Activated naive CD8-positive, alpha-beta T cell treated with anti-CD3 and anti-CD28 coated beads for 36 hours (primary cell): ENCODE measurements around the gene FALEC. TPM values are rescaled to one million over a fixed set of nuclear protein-coding genes. Genes with fewer than 3 reads are reported as not detected.

Experiments
- DNase-seq: peaks from one replicate; pipeline ENCODE4 v3.0.0; 2021
- H3K27ac Mint-ChIP-seq: one replicate; pipeline ENCODE4 v1.8.0; 2022; ENCODE audit warnings: mild to moderate bottlenecking, moderate library complexity, mixed read lengths
- H3K27me3 Mint-ChIP-seq: one replicate; pipeline ENCODE4 v1.8.0; 2022; ENCODE audit warnings: mild to moderate bottlenecking, mixed read lengths
- H3K36me3 Mint-ChIP-seq: one replicate; pipeline ENCODE4 v1.8.0; 2021; ENCODE audit warnings: mild to moderate bottlenecking, mixed read lengths
- H3K4me1 Mint-ChIP-seq: one replicate; pipeline ENCODE4 v1.8.0; 2021; ENCODE audit warnings: mixed read lengths
- H3K4me3 Mint-ChIP-seq: one replicate; pipeline ENCODE4 v1.8.0; 2022; ENCODE audit warnings: mild to moderate bottlenecking, moderate library complexity, mixed read lengths
- H3K9me3 Mint-ChIP-seq: one replicate; pipeline ENCODE4 v1.8.0; 2022; ENCODE audit warnings: mixed read lengths
- total RNA-seq, 2 experiments: library from RNA; stranded (reverse); gene quantifications; one replicate each; pipeline ENCODE4 v1.2.3, GENCODE V29; 2021

The FALEC gene
- total RNA-seq, 2 experiments from 2014 or later: not detected

GRCh38 chr1:150493175-150493574, 22.4 kb upstream of the FALEC start:
- H3K36me3 Mint-ChIP-seq: peaks cover 32% of the 10 kb centered on the region
- H3K9me3 Mint-ChIP-seq: no peaks in the 10 kb centered on the region
- peaks cover 6% of the 10 kb centered on the region for H3K4me1 Mint-ChIP-seq
- no peak for DNase-seq
- H3K27me3 Mint-ChIP-seq: no peaks in the 10 kb centered on the region
- H3K27ac Mint-ChIP-seq: peak overlapping the region; percentile 3
- H3K4me3 Mint-ChIP-seq: no peak overlapping the region

- Mint-ChIP-seq H3K4me3 (no peak overlapping the region), H3K9me3 (no peaks in the 10 kb centered on the region), H3K27me3 (no peaks in the 10 kb centered on the region)
Measured at GRCh38 chr1:150498342-150498741, 17.2 kb upstream of the FALEC start.

GRCh38 chr1:150505431-150505830, 10.1 kb upstream of the FALEC start:
- Mint-ChIP-seq H3K4me3 (no peak overlapping the region), H3K4me1 (no peaks in the 10 kb centered on the region), H3K9me3 (no peaks in the 10 kb centered on the region), H3K27ac (peak overlapping the region; percentile 3), H3K36me3 (peaks cover 8% of the 10 kb centered on the region), H3K27me3 (no peaks in the 10 kb centered on the region)
- no peak for DNase-seq

More at GRCh38 chr1:150498342-150498741, 17.2 kb upstream of the FALEC start:
- Mint-ChIP-seq H3K4me1 (no peaks in the 10 kb centered on the region), H3K27ac (no peak overlapping the region), H3K36me3 (peaks cover 24% of the 10 kb centered on the region)
- DNase-seq: no peak

- DNase-seq: no peak
- no peak within 1 kb of the TSS for H3K4me3 Mint-ChIP-seq
- H3K36me3 Mint-ChIP-seq: peaks cover 4% of the 10 kb centered on the region
- peak within 1 kb of the TSS; percentile 68 for H3K27ac Mint-ChIP-seq
- H3K27me3 Mint-ChIP-seq: no peaks in the 10 kb centered on the region
- no peaks in the 10 kb centered on the region for H3K4me1 Mint-ChIP-seq
- no peaks in the 10 kb centered on the region for H3K9me3 Mint-ChIP-seq
Measured at GRCh38 chr1:150507912-150508864, 7.4 kb upstream of the FALEC start, which contains the start of gene ECM1. ECM1 (plus strand) TSS chr1:150508109; CDS start chr1:150508210, 101 bp downstream.

- H3K4me1 Mint-ChIP-seq: peaks cover 2% of the 10 kb centered on the region
- peaks cover 3% of the 10 kb centered on the region for H3K36me3 Mint-ChIP-seq
- no peak for DNase-seq
- H3K4me3 Mint-ChIP-seq: no peak overlapping the region
- H3K27ac Mint-ChIP-seq: no peak overlapping the region
- H3K9me3 Mint-ChIP-seq: no peaks in the 10 kb centered on the region
- no peaks in the 10 kb centered on the region for H3K27me3 Mint-ChIP-seq
Measured at GRCh38 chr1:150508982-150509381, 6.6 kb upstream of the FALEC start.

DNA sequence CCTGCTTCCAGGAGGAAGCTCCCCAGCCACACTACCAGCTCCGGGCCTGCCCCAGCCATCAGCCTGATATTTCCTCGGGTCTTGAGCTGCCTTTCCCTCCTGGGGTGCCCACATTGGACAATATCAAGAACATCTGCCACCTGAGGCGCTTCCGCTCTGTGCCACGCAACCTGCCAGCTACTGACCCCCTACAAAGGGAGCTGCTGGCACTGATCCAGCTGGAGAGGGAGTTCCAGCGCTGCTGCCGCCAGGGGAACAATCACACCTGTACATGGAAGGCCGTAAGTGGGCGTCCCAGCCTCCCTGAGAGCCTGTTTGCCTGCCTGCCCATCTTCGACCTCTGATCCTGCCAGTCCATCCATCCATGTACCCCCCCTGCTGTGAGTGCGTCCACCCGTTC, 4.0 kb upstream of the FALEC start:
- no peaks in the 10 kb centered on the region for H3K27me3 Mint-ChIP-seq
- no peak overlapping the region for H3K4me3 Mint-ChIP-seq
- peaks cover 7% of the 10 kb centered on the region for H3K4me1 Mint-ChIP-seq
- H3K36me3 Mint-ChIP-seq: no peaks in the 10 kb centered on the region
- DNase-seq: no peak
- H3K9me3 Mint-ChIP-seq: no peaks in the 10 kb centered on the region
- no peak overlapping the region for H3K27ac Mint-ChIP-seq

- no peak for DNase-seq
- Mint-ChIP-seq H3K36me3 (no peaks in the 10 kb centered on the region), H3K27me3 (no peaks in the 10 kb centered on the region), H3K4me1 (peaks cover 12% of the 10 kb centered on the region), H3K9me3 (no peaks in the 10 kb centered on the region), H3K27ac (no peak overlapping the region), H3K4me3 (no peak overlapping the region)
Measured at GRCh38 chr1:150511985-150512660, 3.4 kb upstream of the FALEC start.

DNA sequence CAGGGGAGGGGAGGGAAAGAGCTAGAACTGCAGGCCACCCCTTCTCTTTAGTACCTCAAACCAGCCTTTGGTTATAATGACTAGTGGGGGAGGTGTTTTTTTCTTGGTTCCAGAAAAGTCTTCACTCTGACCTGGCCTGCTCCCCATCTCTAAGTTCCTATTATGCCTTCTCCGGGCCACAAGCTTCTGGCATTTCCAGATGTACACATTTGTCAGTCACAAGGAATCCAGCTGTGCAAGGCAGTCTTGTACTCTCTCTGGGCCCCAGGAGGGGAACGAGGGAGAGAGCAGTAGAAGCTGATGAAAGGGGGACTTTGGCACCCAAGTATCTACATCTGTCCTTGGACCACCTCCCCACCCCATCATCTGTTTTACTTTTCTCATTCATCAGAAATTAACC, 2.7 kb upstream of the FALEC start:
- no peaks in the 10 kb centered on the region for H3K36me3 Mint-ChIP-seq

DNA sequence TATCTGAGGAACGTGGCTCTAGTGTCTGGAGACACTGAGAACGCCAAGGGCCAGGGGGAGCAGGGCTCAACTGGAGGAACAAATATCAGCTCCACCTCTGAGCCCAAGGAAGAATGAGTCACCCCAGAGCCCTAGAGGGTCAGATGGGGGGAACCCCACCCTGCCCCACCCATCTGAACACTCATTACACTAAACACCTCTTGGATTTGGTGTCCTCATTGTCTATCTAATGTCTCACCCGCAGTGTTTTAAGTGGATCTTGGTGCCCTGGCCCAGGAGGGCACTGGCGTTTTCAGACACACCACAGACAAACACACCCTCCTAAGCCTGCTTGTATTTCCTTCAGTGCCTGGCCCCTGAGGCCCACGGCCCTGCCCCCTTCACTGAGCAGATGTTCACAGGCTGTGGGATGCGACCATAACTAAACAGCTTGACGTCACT, 2.2 kb upstream of the FALEC start:
- Mint-ChIP-seq H3K4me3 (no peak overlapping the region), H3K4me1 (peaks cover 12% of the 10 kb centered on the region), H3K27ac (no peak overlapping the region), H3K27me3 (no peaks in the 10 kb centered on the region), H3K9me3 (no peaks in the 10 kb centered on the region), H3K36me3 (no peaks in the 10 kb centered on the region)
- DNase-seq: no peak

More for the DNA sequence above, 2.7 kb upstream of the FALEC start:
- Mint-ChIP-seq H3K27ac (no peak overlapping the region), H3K4me3 (no peak overlapping the region), H3K27me3 (no peaks in the 10 kb centered on the region), H3K4me1 (peaks cover 12% of the 10 kb centered on the region), H3K9me3 (no peaks in the 10 kb centered on the region)
- no peak for DNase-seq

- no peaks in the 10 kb centered on the region for H3K27me3 Mint-ChIP-seq
- DNase-seq: no peak
- no peaks in the 10 kb centered on the region for H3K9me3 Mint-ChIP-seq
- H3K36me3 Mint-ChIP-seq: no peaks in the 10 kb centered on the region
- peaks cover 12% of the 10 kb centered on the region for H3K4me1 Mint-ChIP-seq
- H3K27ac Mint-ChIP-seq: no peak overlapping the region
- H3K4me3 Mint-ChIP-seq: peak overlapping the region; percentile 84
Measured at GRCh38 chr1:150514260-150514659, 1.3 kb upstream of the FALEC start.

- Mint-ChIP-seq H3K36me3 (no peaks in the 10 kb centered on the region), H3K4me1 (peaks cover 12% of the 10 kb centered on the region), H3K9me3 (no peaks in the 10 kb centered on the region), H3K27ac (no peak overlapping the region), H3K27me3 (no peaks in the 10 kb centered on the region), H3K4me3 (peak overlapping the region; percentile 84)
- no peak for DNase-seq
Measured at GRCh38 chr1:150514913-150515327, 632 bp upstream of the FALEC start.

GRCh38 chr1:150516050-150516591, 569 bp downstream of the FALEC start:
- DNase-seq: no peak
- Mint-ChIP-seq H3K36me3 (no peaks in the 10 kb centered on the region), H3K27me3 (no peaks in the 10 kb centered on the region), H3K4me1 (peaks cover 12% of the 10 kb centered on the region), H3K27ac (no peak overlapping the region), H3K4me3 (peak overlapping the region; percentile 84), H3K9me3 (no peaks in the 10 kb centered on the region)

DNA sequence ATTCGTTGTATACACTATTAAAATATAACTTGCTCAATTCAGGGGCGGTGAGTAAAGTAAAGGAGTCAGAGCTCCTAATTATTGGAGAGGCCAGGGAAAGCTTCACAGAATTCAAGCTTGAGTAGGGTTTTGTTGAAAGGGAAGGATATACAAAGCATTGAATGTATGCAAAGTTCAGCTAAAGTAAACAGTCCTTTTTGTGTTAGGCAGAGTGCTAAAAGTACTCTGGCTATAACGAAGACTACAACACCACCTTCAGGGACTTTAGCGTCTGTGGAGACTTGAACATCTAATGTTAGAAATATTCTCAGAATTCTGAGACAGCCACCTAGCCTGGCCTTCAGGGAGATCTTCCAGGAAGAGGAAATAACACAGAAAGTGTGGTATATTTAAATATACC, 1.1 kb downstream of the FALEC start:
- DNase-seq: no peak
- peak overlapping the region; percentile 84 for H3K4me3 Mint-ChIP-seq
- H3K9me3 Mint-ChIP-seq: no peaks in the 10 kb centered on the region
- peaks cover 14% of the 10 kb centered on the region for H3K4me1 Mint-ChIP-seq
- H3K27me3 Mint-ChIP-seq: no peaks in the 10 kb centered on the region
- no peak overlapping the region for H3K27ac Mint-ChIP-seq
- H3K36me3 Mint-ChIP-seq: no peaks in the 10 kb centered on the region

GRCh38 chr1:150521196-150521968, 5.8 kb downstream of the FALEC start:
- Mint-ChIP-seq H3K9me3 (no peaks in the 10 kb centered on the region), H3K27me3 (no peaks in the 10 kb centered on the region), H3K4me3 (no peak overlapping the region), H3K27ac (no peak overlapping the region), H3K36me3 (no peaks in the 10 kb centered on the region), H3K4me1 (peaks cover 8% of the 10 kb centered on the region)
- no peak for DNase-seq
